HepG2 (cell line): ENCODE data around the gene FUT6. TPM values are rescaled to one million over a fixed set of nuclear protein-coding genes. Genes with fewer than 3 reads are reported as not detected.

Source experiments
- AGO2 ChIP-seq: fragments of 200-400 bp; formaldehyde crosslinking; optimal IDR thresholded peaks from 2 replicates; pipeline ENCODE3; 2017; ENCODE audit warnings: mild to moderate bottlenecking, low read depth, low read length, moderate library complexity
- ASH2L ChIP-seq: fragments of 300-600, 200-600 bp; sonication (generic); IDR thresholded peaks from 2 replicates; pipeline ENCODE4 v1.7.0; 2017; ENCODE audit warnings: low read depth, mild to moderate bottlenecking, moderate library complexity, mixed read lengths, low read length; ENCODE audit not compliant: insufficient read length
- BORCS8-MEF2B ChIP-seq: sonication (generic); formaldehyde crosslinking; IDR thresholded peaks from 2 replicates; pipeline ENCODE4 v1.8.0; 2022; ENCODE audit warnings: mild to moderate bottlenecking, missing genetic modification reagents
- CBX2 ChIP-seq, 2 experiments: fragments of 200-600 bp in 1 of 2; sonication (generic); formaldehyde crosslinking in 1 of 2; IDR thresholded peaks; 2 replicates each; pipeline versions ENCODE4 v1.7.0 to v1.8.1; 2018 to 2022; ENCODE audit warnings: low read depth in 2 of 2, low read length in 1 of 2, mild to moderate bottlenecking in 1 of 2, missing genetic modification reagents in 1 of 2
- HMGXB3 ChIP-seq: sonication (generic); formaldehyde crosslinking; IDR thresholded peaks from 2 replicates; pipeline ENCODE4 v1.4.0; 2020; ENCODE audit warnings: missing genetic modification reagents, borderline replicate concordance
- MLLT10 ChIP-seq: sonication (generic); formaldehyde crosslinking; IDR thresholded peaks from 2 replicates; pipeline ENCODE4 v1.4.0; 2020; ENCODE audit warnings: missing genetic modification reagents
- MTA3 ChIP-seq: sonication (generic); formaldehyde crosslinking; IDR thresholded peaks from 2 replicates; pipeline ENCODE4 v1.4.0; 2020; ENCODE audit warnings: missing genetic modification reagents
- MXD1 ChIP-seq: sonication (generic); formaldehyde crosslinking; IDR thresholded peaks from 2 replicates; pipeline ENCODE4 v1.4.0; 2020; ENCODE audit warnings: mild to moderate bottlenecking, missing genetic modification reagents
- SAFB2 ChIP-seq: sonication (generic); formaldehyde crosslinking; IDR thresholded peaks from 2 replicates; pipeline ENCODE4 v1.5.1; 2020; ENCODE audit warnings: missing genetic modification reagents, low read depth, mild to moderate bottlenecking, borderline replicate concordance
- SP1 ChIP-seq, 2 experiments: fragments of 450-650 bp in 1 of 2; sonication (generic) in 1 of 2; formaldehyde crosslinking in 1 of 2; IDR thresholded peaks; 2 replicates each; pipeline versions ENCODE4 v1.4.0 to v1.6.1; 2016 to 2020; ENCODE audit warnings: missing genetic modification reagents in 1 of 2
- ZFP41 ChIP-seq: sonication (generic); formaldehyde crosslinking; IDR thresholded peaks from 2 replicates; pipeline ENCODE4 v1.4.0; 2020; ENCODE audit warnings: mild to moderate bottlenecking, missing genetic modification reagents, borderline replicate concordance
- ZNF331 ChIP-seq: sonication (generic); formaldehyde crosslinking; IDR thresholded peaks from 2 replicates; pipeline ENCODE4 v1.4.0; 2020; ENCODE audit warnings: missing genetic modification reagents
- ZNF530 ChIP-seq: sonication (generic); formaldehyde crosslinking; IDR thresholded peaks from 2 replicates; pipeline ENCODE4 v1.5.0; 2020; ENCODE audit warnings: low read depth, mild to moderate bottlenecking, missing genetic modification reagents
- ZNF543 ChIP-seq: sonication (generic); formaldehyde crosslinking; IDR thresholded peaks from 2 replicates; pipeline ENCODE4 v1.4.0; 2020; ENCODE audit warnings: mild to moderate bottlenecking, missing genetic modification reagents
- ZNF670 ChIP-seq: sonication (generic); formaldehyde crosslinking; IDR thresholded peaks from 2 replicates; pipeline ENCODE4 v1.8.0; 2022; ENCODE audit warnings: mild to moderate bottlenecking, missing genetic modification reagents, borderline replicate concordance
- ZNF749 ChIP-seq: sonication (generic); formaldehyde crosslinking; IDR thresholded peaks from 2 replicates; pipeline ENCODE4 v1.8.0; 2022; ENCODE audit warnings: mild to moderate bottlenecking, missing genetic modification reagents, moderate library complexity, borderline replicate concordance
- polyA plus RNA-seq, 8 experiments: library from polyadenylated mRNA; depleted of rRNA in 3 of 8; stranded (reverse) in 7 of 8; unstranded in 1 of 8; fragments of >200 nt; fragmentation: Illumina TruSeq in 4 of 8; extraction: Trizol in 4 of 8; gene quantifications; 2 replicates each; pipeline versions ENCODE4 v1.2.1 to v1.2.3, GENCODE V29; 2011 to 2016; ENCODE audit warnings: low read depth in 4 of 8, missing spikeins in 1 of 8, mixed read lengths in 1 of 8; ENCODE audit not compliant: insufficient read depth in 1 of 8
- total RNA-seq, 5 experiments: library from RNA; depleted of rRNA; stranded (reverse); fragments of >200 nt; fragmentation: Illumina TruSeq; extraction: Trizol; gene quantifications; 2 replicates each; pipeline ENCODE4 v1.2.3, GENCODE V29; 2016; ENCODE audit warnings: low read depth in 1 of 5
- TF ChIP-seq, protein P1 (sequence below): sonication (generic); formaldehyde crosslinking; IDR thresholded peaks from 2 replicates; pipeline ENCODE4 v1.9.0; 2021; ENCODE audit warnings: missing genetic modification reagents, borderline replicate concordance
- TF ChIP-seq, protein P2 (sequence below): sonication (generic); formaldehyde crosslinking; IDR thresholded peaks from 2 replicates; pipeline ENCODE4 v1.5.0; 2020; ENCODE audit warnings: missing genetic modification reagents

The FUT6 gene
- total and polyA plus RNA-seq, 2 of the 13 experiments (the other 11 are each of a cell fraction or from before 2014, with no cell fraction given) = 8.2 to 27.7 TPM

DNA sequence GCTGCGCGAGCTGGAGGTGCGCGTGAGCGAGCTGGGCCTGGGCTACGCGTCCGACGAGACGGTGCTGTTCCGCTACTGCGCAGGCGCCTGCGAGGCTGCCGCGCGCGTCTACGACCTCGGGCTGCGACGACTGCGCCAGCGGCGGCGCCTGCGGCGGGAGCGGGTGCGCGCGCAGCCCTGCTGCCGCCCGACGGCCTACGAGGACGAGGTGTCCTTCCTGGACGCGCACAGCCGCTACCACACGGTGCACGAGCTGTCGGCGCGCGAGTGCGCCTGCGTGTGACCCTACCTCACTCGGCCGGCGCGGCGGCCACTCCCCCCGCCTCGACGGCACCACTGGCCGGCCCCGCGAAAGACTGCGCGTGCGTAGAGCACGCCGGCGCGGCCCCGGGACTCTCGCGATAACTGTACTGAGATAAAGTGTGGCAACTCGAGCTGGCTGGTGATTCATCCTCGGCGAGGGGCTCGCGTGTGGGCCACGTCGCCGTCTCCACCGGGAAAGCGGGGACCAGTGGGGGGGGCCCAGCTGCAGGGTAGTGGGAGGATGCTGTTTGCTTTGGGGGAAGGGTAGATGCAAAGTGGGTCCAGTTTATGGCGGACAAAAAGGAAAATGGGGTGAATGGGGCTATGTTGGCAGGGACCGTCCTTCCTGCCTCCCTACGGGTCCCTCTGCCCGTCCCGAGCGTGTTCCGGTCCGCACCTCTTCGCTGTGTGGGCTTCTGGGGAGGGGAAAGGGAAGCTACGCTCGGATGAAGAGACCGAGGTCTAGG is 11.4 kb downstream of the FUT6 start (continued):
- peak; percentile 90; the same call in 1 of the 2 replicates for TF ChIP-seq HMGXB3 (CRISPR knock-in tag)
- TF ChIP-seq ZNF530 = no peak
- TF ChIP-seq SAFB2 (CRISPR knock-in tag) = peak; percentile 98
- no peak; the same call in 1 of the 2 replicates for TF ChIP-seq ZNF749 (CRISPR knock-in tag)
- TF ChIP-seq MTA3 (CRISPR knock-in tag) = no peak
- TF ChIP-seq BORCS8-MEF2B = peak; percentile 62; the same call in 1 of the 2 replicates
- TF ChIP-seq ZFP41 (CRISPR knock-in tag) = peak; percentile 72; the same call in 1 of the 2 replicates
- TF ChIP-seq, protein P1, sequence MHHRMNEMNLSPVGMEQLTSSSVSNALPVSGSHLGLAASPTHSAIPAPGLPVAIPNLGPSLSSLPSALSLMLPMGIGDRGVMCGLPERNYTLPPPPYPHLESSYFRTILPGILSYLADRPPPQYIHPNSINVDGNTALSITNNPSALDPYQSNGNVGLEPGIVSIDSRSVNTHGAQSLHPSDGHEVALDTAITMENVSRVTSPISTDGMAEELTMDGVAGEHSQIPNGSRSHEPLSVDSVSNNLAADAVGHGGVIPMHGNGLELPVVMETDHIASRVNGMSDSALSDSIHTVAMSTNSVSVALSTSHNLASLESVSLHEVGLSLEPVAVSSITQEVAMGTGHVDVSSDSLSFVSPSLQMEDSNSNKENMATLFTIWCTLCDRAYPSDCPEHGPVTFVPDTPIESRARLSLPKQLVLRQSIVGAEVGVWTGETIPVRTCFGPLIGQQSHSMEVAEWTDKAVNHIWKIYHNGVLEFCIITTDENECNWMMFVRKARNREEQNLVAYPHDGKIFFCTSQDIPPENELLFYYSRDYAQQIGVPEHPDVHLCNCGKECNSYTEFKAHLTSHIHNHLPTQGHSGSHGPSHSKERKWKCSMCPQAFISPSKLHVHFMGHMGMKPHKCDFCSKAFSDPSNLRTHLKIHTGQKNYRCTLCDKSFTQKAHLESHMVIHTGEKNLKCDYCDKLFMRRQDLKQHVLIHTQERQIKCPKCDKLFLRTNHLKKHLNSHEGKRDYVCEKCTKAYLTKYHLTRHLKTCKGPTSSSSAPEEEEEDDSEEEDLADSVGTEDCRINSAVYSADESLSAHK (CRISPR knock-in tag) = no peak
- no peak; the same call in 1 of the 2 replicates for TF ChIP-seq SP1 (IDR thresholded peaks at IDR 0.05)
- peak; percentile 67 for TF ChIP-seq SP1 (CRISPR knock-in tag; IDR thresholded peaks at IDR 0.05)
- TF ChIP-seq ZNF331 (CRISPR knock-in tag) = peak; percentile 53
- TF ChIP-seq MLLT10 (CRISPR knock-in tag) = no peak
- TF ChIP-seq CBX2 (IDR thresholded peaks at IDR 0.05; ENCODE audit: low read depth, low read length) = no peak
- TF ChIP-seq CBX2 (CRISPR knock-in tag; IDR thresholded peaks at IDR 0.05; ENCODE audit: low read depth) = no peak
- TF ChIP-seq, protein P2, sequence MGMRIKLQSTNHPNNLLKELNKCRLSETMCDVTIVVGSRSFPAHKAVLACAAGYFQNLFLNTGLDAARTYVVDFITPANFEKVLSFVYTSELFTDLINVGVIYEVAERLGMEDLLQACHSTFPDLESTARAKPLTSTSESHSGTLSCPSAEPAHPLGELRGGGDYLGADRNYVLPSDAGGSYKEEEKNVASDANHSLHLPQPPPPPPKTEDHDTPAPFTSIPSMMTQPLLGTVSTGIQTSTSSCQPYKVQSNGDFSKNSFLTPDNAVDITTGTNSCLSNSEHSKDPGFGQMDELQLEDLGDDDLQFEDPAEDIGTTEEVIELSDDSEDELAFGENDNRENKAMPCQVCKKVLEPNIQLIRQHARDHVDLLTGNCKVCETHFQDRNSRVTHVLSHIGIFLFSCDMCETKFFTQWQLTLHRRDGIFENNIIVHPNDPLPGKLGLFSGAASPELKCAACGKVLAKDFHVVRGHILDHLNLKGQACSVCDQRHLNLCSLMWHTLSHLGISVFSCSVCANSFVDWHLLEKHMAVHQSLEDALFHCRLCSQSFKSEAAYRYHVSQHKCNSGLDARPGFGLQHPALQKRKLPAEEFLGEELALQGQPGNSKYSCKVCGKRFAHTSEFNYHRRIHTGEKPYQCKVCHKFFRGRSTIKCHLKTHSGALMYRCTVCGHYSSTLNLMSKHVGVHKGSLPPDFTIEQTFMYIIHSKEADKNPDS = no peak
- TF ChIP-seq ASH2L = no peak
- TF ChIP-seq MXD1 (CRISPR knock-in tag) = peak; percentile 84
- TF ChIP-seq AGO2 = peak; percentile 96
- TF ChIP-seq ZNF670 (CRISPR knock-in tag) = peak; percentile 89; the same call in 1 of the 2 replicates
- TF ChIP-seq ZNF543 = peak; percentile 57
